SK-N-SH (cell line): ENCODE measurements around the gene TTC38. TPM values are rescaled to one million over a fixed set of nuclear protein-coding genes. Genes with fewer than 3 reads are reported as not detected.
"Not testable (repeated sequence)": the region's sequence is repeated elsewhere in the genome, so short reads cannot be mapped to it uniquely, and the experiment has no call there.

Source experiments
- CTCF ChIA-PET: fragments of 300-600, 350-600 bp; formaldehyde crosslinking; extraction: SDS; loops from one replicate; lab custom pipeline; 2021; lab: Yijun Ruan, JAX
- POLR2A ChIA-PET: fragments of 350-600 bp; sonication (Branson Sonifier 250); formaldehyde crosslinking; extraction: SDS; loops from one replicate; lab custom pipeline; 2020; ENCODE audit warnings: antibody characterized with exemption, inconsistent platforms; lab: Yijun Ruan, JAX
- DNase-seq: peaks from one replicate; pipeline ENCODE4 v3.0.0; 2012
- H2AFZ ChIP-seq: fragments of 200-600 bp; sonication (generic); 2 replicates; pipeline ENCODE4 v1.8.1; 2016; ENCODE audit warnings: antibody characterized with exemption, mild to moderate bottlenecking, low read depth
- H3F3A ChIP-seq: fragments of 200-600 bp; sonication (generic); replicated peaks from 2 replicates; pipeline ENCODE3; 2016; ENCODE audit warnings: antibody characterized with exemption, mild to moderate bottlenecking; ENCODE audit not compliant: insufficient read depth
- H3K27ac ChIP-seq, 2 experiments: fragments of 200-500 bp in 1 of 2; fragments of 200-600 bp in 1 of 2; sonication (Bioruptor generic) in 1 of 2; sonication (generic), shearing (Covaris generic) in 1 of 2; 2 replicates each; pipeline versions ENCODE4 v1.5.1 to v1.6.1; 2014 to 2016; ENCODE audit warnings: low read depth in 2 of 2, inconsistent platforms in 1 of 2, low read length in 1 of 2, mild to moderate bottlenecking in 1 of 2, mixed read lengths in 1 of 2
- H3K27me3 ChIP-seq: fragments of 200-600 bp; sonication (generic), shearing (Covaris generic); 2 replicates; pipeline ENCODE4 v1.6.1; 2016; ENCODE audit warnings: mixed run types; ENCODE audit not compliant: insufficient read depth
- H3K36me3 ChIP-seq, 2 experiments: fragments of 200-500 bp in 1 of 2; fragments of 200-600 bp in 1 of 2; sonication (Bioruptor generic) in 1 of 2; sonication (generic) in 1 of 2; replicated peaks in 1 of 2; 2 replicates each; pipeline versions ENCODE3 to v1.5.1; 2014 to 2016; ENCODE audit warnings: low read length in 1 of 2, mild to moderate bottlenecking in 1 of 2; ENCODE audit not compliant: insufficient read depth in 2 of 2, control insufficient read depth in 1 of 2
- H3K4me1 ChIP-seq, 2 experiments: fragments of 200-500 bp in 1 of 2; fragments of 200-600 bp in 1 of 2; sonication (Bioruptor generic) in 1 of 2; sonication (generic), shearing (Covaris generic) in 1 of 2; 2 replicates each; pipeline versions ENCODE4 v1.5.1 to v1.6.1; 2014 to 2016; ENCODE audit warnings: low read depth in 1 of 2, low read length in 1 of 2, mixed run types in 1 of 2; ENCODE audit not compliant: insufficient read depth in 2 of 2, control insufficient read depth in 1 of 2
- H3K4me2 ChIP-seq: fragments of 200-600 bp; sonication (generic), shearing (Covaris generic); 2 replicates; pipeline ENCODE4 v1.6.1; 2017; ENCODE audit warnings: mixed run types
- H3K4me3 ChIP-seq, 2 experiments: fragments of 200-500 bp in 1 of 2; fragments of 200-600 bp in 1 of 2; sonication (Bioruptor generic) in 1 of 2; sonication (generic), shearing (Covaris generic) in 1 of 2; 2 replicates each; pipeline versions ENCODE4 v1.5.1 to v1.8.1; 2014 to 2016; ENCODE audit warnings: low read depth in 2 of 2, inconsistent platforms in 1 of 2, low read length in 1 of 2, mild to moderate bottlenecking in 1 of 2, mixed read lengths in 1 of 2, moderate library complexity in 1 of 2
- H3K79me2 ChIP-seq: fragments of 200-600 bp; sonication (generic); 2 replicates; pipeline ENCODE4 v1.8.1; 2017; ENCODE audit warnings: mild to moderate bottlenecking; ENCODE audit not compliant: insufficient read depth
- H3K9ac ChIP-seq: fragments of 200-600 bp; sonication (generic); 2 replicates; pipeline ENCODE4 v1.6.1; 2017; ENCODE audit warnings: mixed run types
- H3K9me2 ChIP-seq: fragments of 200-600 bp; sonication (generic); 2 replicates; pipeline ENCODE4 v1.6.1; 2017; ENCODE audit warnings: mixed run types
- H3K9me3 ChIP-seq: fragments of 200-600 bp; sonication (generic); 2 replicates; pipeline ENCODE4 v1.6.1; 2017; ENCODE audit warnings: mixed run types, mild to moderate bottlenecking, moderate library complexity
- H4K20me1 ChIP-seq: fragments of 200-600 bp; sonication (generic); 2 replicates; pipeline ENCODE4 v1.6.1; 2017; ENCODE audit warnings: mild to moderate bottlenecking, mixed run types; ENCODE audit not compliant: insufficient read depth
- CTCF ChIP-seq: fragments of 200-600 bp; sonication (generic); IDR thresholded peaks from 2 replicates; pipeline ENCODE4 v1.6.1; 2017; ENCODE audit warnings: antibody characterized with exemption, mild to moderate bottlenecking, moderate library complexity
- EP300 ChIP-seq, 2 experiments: IDR thresholded peaks; 2 replicates each; pipeline versions ENCODE4 v1.4.0 to v1.6.1; 2012; ENCODE audit warnings: borderline replicate concordance in 1 of 2, low read depth in 1 of 2, low read length in 1 of 2
- FOSL2 ChIP-seq: IDR thresholded peaks from 2 replicates; pipeline ENCODE4 v1.4.0; 2012; ENCODE audit warnings: low read depth, mild to moderate bottlenecking, moderate library complexity, borderline replicate concordance
- FOXJ3 ChIP-seq: sonication (generic); formaldehyde crosslinking; IDR thresholded peaks from 2 replicates; pipeline ENCODE4 v1.5.1; 2020; ENCODE audit warnings: mild to moderate bottlenecking, missing genetic modification reagents
- GATA2 ChIP-seq: sonication (generic); formaldehyde crosslinking; IDR thresholded peaks from 2 replicates; pipeline ENCODE4 v1.5.0; 2020; ENCODE audit warnings: mild to moderate bottlenecking, missing genetic modification reagents
- IRF3 ChIP-seq: fragments of 150-350 bp; IDR thresholded peaks from 2 replicates; pipeline ENCODE4 v1.6.1; 2016; ENCODE audit warnings: mild to moderate bottlenecking, low read depth, low read length
- MEF2A ChIP-seq: IDR thresholded peaks from 2 replicates; pipeline ENCODE4 v1.4.0; 2012; ENCODE audit warnings: low read depth, borderline replicate concordance
- NRF1 ChIP-seq: IDR thresholded peaks from 2 replicates; pipeline ENCODE4 v1.6.1; 2012; ENCODE audit warnings: low read depth, mild to moderate bottlenecking, low read length
- PBX3 ChIP-seq: IDR thresholded peaks from 2 replicates; pipeline ENCODE4; 2012
- POLR2AphosphoS5 ChIP-seq: IDR thresholded peaks from 2 replicates; pipeline ENCODE4 v1.6.1; 2012; ENCODE audit warnings: low read depth, low read length
- RAD21 ChIP-seq: IDR thresholded peaks from 2 replicates; pipeline ENCODE4 v1.6.1; 2012; ENCODE audit warnings: mild to moderate bottlenecking, low read length
- RXRA ChIP-seq: IDR thresholded peaks from 2 replicates; pipeline ENCODE4 v1.4.0; 2012; ENCODE audit warnings: low read depth, mild to moderate bottlenecking, borderline replicate concordance
- TAF1 ChIP-seq: IDR thresholded peaks from 2 replicates; pipeline ENCODE4 v1.6.1; 2012; ENCODE audit warnings: low read depth, mild to moderate bottlenecking, low read length, moderate library complexity, borderline replicate concordance
- TCF12 ChIP-seq: IDR thresholded peaks from 2 replicates; pipeline ENCODE4 v1.4.0; 2012
- YY1 ChIP-seq: IDR thresholded peaks from 2 replicates; pipeline ENCODE4 v1.4.0; 2012; ENCODE audit warnings: low read depth, mild to moderate bottlenecking
- ZBTB33 ChIP-seq: IDR thresholded peaks from 2 replicates; pipeline ENCODE4 v1.4.0; 2012; ENCODE audit warnings: low read depth, borderline replicate concordance
- WGBS: methylation state at CpG from one replicate; pipeline ENCODE4 v1.1.6; 2017; ENCODE audit warnings: low lambda C conversion rate; 5-methylcytosine and 5-hydroxymethylcytosine counted together
- polyA plus RNA-seq, 3 experiments: library from polyadenylated mRNA; depleted of rRNA; stranded (reverse); fragments of >200 nt; gene quantifications; 2 replicates each; pipeline ENCODE4 v1.2.3, GENCODE V29; 2012

The TTC38 gene
- polyA plus RNA-seq, 1 of the 3 experiments (the other 2 are of a cell fraction) = 24.0 TPM

GRCh38 chr22:46312056-46312455, 44.2 kb downstream of the TTC38 start:
- Histone ChIP-seq H3K27me3 (no peaks in the 10 kb centered on the region), H2AFZ (no peak overlapping the region), H3K9me3 (no peaks in the 10 kb centered on the region), H3K4me1 (no peaks in the 10 kb centered on the region; a peak in 1 of 4 replicates), H3K36me3 (peaks cover 0 to 15% of the 10 kb centered on the region in 2 experiments), H3K27ac (no peak overlapping the region), H3K9me2 (no peaks in the 10 kb centered on the region), H3F3A (peaks cover 9% of the 10 kb centered on the region), H4K20me1 (no peaks in the 10 kb centered on the region; the same call in 1 of the 2 replicates), H3K4me3 (no peak overlapping the region), H3K79me2 (peaks cover 80% of the 10 kb centered on the region), H3K9ac (no peak overlapping the region), H3K4me2 (no peak overlapping the region)
- DNase-seq = no peak
- ChIA-PET CTCF (interaction anchor here (1.0 to 7.4 kb wide), 6 partner anchors 71 to 316 kb away, joined by 4 to 66 read pairs (median 7); no protein-coding TSS in a partner anchor), POLR2A (interaction anchor here (1.0 kb wide), 1 partner anchor 163 kb away, joined by 3 read pairs; no protein-coding TSS in a partner anchor)
- TF ChIP-seq MEF2A = no peak
- no peak for TF ChIP-seq TCF12
- TF ChIP-seq IRF3 = no peak
- 92% methylated on average over 8 of the region's 8 CpGs for WGBS

- H3K9me3 ChIP-seq, H3K4me3 ChIP-seq, H3K4me1 ChIP-seq, H3F3A ChIP-seq, H3K9me2 ChIP-seq, H4K20me1 ChIP-seq, H2AFZ ChIP-seq, DNase-seq, POLR2A ChIA-PET, H3K9ac ChIP-seq, H3K27me3 ChIP-seq, H3K27ac ChIP-seq, H3K4me2 ChIP-seq: not testable (repeated sequence)
- CTCF ChIA-PET = interaction anchor here (2.5 to 7.4 kb wide), 3 partner anchors 191 to 307 kb away, joined by 8 to 66 read pairs (median 14); no protein-coding TSS in a partner anchor
- WGBS = 95% methylated on average over 2 of the region's 2 CpGs
- peaks cover 80% of the 10 kb centered on the region for H3K79me2 ChIP-seq
- peaks cover 7 to 15% of the 10 kb centered on the region in 2 experiments for H3K36me3 ChIP-seq
Observed at GRCh38 chr22:46312848-46313247, 45.0 kb downstream of the TTC38 start.

GRCh38 chr22:46315976-46316375, 48.2 kb downstream of the TTC38 start:
- Histone ChIP-seq H3K36me3 (peaks cover 11 to 14% of the 10 kb centered on the region in 2 experiments), H3F3A (peaks cover 5% of the 10 kb centered on the region), H3K27me3 (no peaks in the 10 kb centered on the region), H3K4me2 (no peak overlapping the region), H3K9me2 (no peaks in the 10 kb centered on the region), H3K27ac (no peak overlapping the region), H4K20me1 (no peaks in the 10 kb centered on the region), H3K4me1 (no peaks in the 10 kb centered on the region; a peak in 1 of 4 replicates), H3K79me2 (peaks cover 72% of the 10 kb centered on the region), H2AFZ (no peak overlapping the region), H3K9ac (no peak overlapping the region), H3K9me3 (no peaks in the 10 kb centered on the region), H3K4me3 (no peak overlapping the region)
- ChIA-PET CTCF (interaction anchor here (0.8 to 6.1 kb wide), 9 partner anchors 8 to 325 kb away, joined by 3 to 69 read pairs (median 4); no protein-coding TSS in a partner anchor), POLR2A (no interaction called here)
- no peak for DNase-seq
- WGBS = 96% methylated on average over 11 of the region's 12 CpGs
- TF ChIP-seq TAF1 (no peak), PBX3 (no peak), YY1 (no peak), NRF1 (no peak), RXRA (no peak), CTCF (no peak), POLR2AphosphoS5 (no peak), TCF12 (no peak), FOSL2 (no peak), FOXJ3 (CRISPR knock-in tag) (no peak), ZBTB33 (no peak), GATA2 (CRISPR knock-in tag) (no peak), RAD21 (no peak), EP300 (IDR thresholded peaks at IDR 0.05; ENCODE audit: borderline replicate concordance in 1 of 2, low read depth in 1 of 2, low read length in 1 of 2) (no peak)
